Measurements from ENCODE around the gene RABAC1. TPM values are rescaled to one million over a fixed set of nuclear protein-coding genes. Genes with fewer than 3 reads are reported as not detected.

Gene RABAC1
- polyA plus RNA-seq, 1 donor from 2014 or later, result 290 TPM

GRCh38 chr19:41936416-41936850 is 22.7 kb downstream of the RABAC1 start:
- no peak overlapping the region for H3K4me2 ChIP-seq (ENCODE audit: low read length)
- H3F3A ChIP-seq (ENCODE audit: insufficient read depth, low read length, poor library complexity, severe bottlenecking), result no peaks in the 10 kb centered on the region
- H4K20me1 ChIP-seq (ENCODE audit: insufficient read depth), result no peaks in the 10 kb centered on the region
- H3K36me3 ChIP-seq (ENCODE audit: insufficient read depth, low read length), result no peaks in the 10 kb centered on the region
- TF ChIP-seq MXI1 (conservative IDR thresholded peaks at IDR 0.05; ENCODE audit: poor library complexity, severe bottlenecking) (no peak), RAD21 (conservative IDR thresholded peaks at IDR 0.05) (no peak), EP300 (conservative IDR thresholded peaks at IDR 0.05; ENCODE audit: poor library complexity, severe bottlenecking) (no peak), POLR2AphosphoS5 (IDR thresholded peaks at IDR 0.05) (no peak), SMC3 (conservative IDR thresholded peaks at IDR 0.05; ENCODE audit: poor library complexity) (no peak), EZH2 (IDR thresholded peaks at IDR 0.05; ENCODE audit: borderline replicate concordance, insufficient read depth, low read length, poor library complexity, severe bottlenecking) (no peak), REST (IDR thresholded peaks at IDR 0.05; ENCODE audit: borderline replicate concordance) (no peak), TAF1 (IDR thresholded peaks at IDR 0.05; ENCODE audit: low read depth) (no peak)
- TF ChIP-seq, protein P1, sequence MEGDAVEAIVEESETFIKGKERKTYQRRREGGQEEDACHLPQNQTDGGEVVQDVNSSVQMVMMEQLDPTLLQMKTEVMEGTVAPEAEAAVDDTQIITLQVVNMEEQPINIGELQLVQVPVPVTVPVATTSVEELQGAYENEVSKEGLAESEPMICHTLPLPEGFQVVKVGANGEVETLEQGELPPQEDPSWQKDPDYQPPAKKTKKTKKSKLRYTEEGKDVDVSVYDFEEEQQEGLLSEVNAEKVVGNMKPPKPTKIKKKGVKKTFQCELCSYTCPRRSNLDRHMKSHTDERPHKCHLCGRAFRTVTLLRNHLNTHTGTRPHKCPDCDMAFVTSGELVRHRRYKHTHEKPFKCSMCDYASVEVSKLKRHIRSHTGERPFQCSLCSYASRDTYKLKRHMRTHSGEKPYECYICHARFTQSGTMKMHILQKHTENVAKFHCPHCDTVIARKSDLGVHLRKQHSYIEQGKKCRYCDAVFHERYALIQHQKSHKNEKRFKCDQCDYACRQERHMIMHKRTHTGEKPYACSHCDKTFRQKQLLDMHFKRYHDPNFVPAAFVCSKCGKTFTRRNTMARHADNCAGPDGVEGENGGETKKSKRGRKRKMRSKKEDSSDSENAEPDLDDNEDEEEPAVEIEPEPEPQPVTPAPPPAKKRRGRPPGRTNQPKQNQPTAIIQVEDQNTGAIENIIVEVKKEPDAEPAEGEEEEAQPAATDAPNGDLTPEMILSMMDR (IDR thresholded peaks at IDR 0.05; ENCODE audit: poor library complexity, severe bottlenecking), result no peak
- H3K79me2 ChIP-seq (replicated peaks; ENCODE audit: insufficient read depth, low read length), result no peaks in the 10 kb centered on the region
- no peaks in the 10 kb centered on the region for H3K9me3 ChIP-seq (ENCODE audit: low read length)
- H3K27ac ChIP-seq (ENCODE audit: low read length), result no peak overlapping the region
- no peak overlapping the region for H3K4me3 ChIP-seq (ENCODE audit: low read length)
- no peak overlapping the region for H3K9ac ChIP-seq (ENCODE audit: low read length)
- H3K9me2 ChIP-seq (ENCODE audit: insufficient read depth, low read length), result no peaks in the 10 kb centered on the region
- peaks cover 74% of the 10 kb centered on the region for H3K27me3 ChIP-seq (ENCODE audit: insufficient read depth, low read depth, low read length)
- no peak overlapping the region for H2AFZ ChIP-seq (ENCODE audit: low read depth, low read length)

DNA sequence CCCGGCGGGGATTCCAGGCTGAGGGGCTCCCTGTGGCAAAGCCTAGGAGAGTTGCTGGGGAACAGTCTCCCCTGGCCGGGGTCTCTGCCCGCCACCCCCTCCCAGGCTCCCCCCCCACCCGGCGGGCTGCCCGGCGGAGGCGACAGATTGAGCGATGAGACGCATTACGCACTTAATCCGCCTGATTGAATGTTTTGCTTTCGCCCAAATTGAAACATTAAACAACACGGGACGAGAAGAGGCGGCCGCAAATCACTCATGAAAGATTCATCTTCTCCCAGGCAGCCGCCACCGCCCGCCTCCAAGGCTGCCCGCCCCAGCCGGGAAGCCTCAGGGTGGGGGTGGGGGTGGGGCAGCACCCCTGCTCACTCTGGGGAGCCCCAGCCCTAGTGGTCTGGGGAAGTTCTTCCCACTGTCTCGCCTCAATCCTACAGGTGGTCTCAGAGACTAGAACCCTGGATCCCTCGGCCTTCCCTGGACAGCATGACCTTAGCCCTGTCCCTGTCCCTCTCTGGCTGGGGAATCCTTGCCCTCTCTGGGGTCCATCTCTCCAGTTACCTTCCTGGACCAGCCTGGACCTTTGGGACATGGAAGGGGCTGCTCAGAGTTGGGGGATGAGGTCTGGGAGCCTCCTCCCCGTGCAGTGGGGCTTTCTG is 23.2 kb downstream of the RABAC1 start:
- Histone ChIP-seq H3K36me3 (ENCODE audit: insufficient read depth, low read length) (no peaks in the 10 kb centered on the region), H4K20me1 (ENCODE audit: insufficient read depth) (no peaks in the 10 kb centered on the region), H2AFZ (ENCODE audit: low read depth, low read length) (no peak overlapping the region), H3K9me2 (ENCODE audit: insufficient read depth, low read length) (no peaks in the 10 kb centered on the region), H3K27ac (ENCODE audit: low read length) (no peak overlapping the region), H3F3A (ENCODE audit: insufficient read depth, low read length, poor library complexity, severe bottlenecking) (no peaks in the 10 kb centered on the region), H3K9ac (ENCODE audit: low read length) (no peak overlapping the region), H3K79me2 (replicated peaks; ENCODE audit: insufficient read depth, low read length) (no peaks in the 10 kb centered on the region), H3K27me3 (ENCODE audit: insufficient read depth, low read depth, low read length) (peaks cover 74% of the 10 kb centered on the region), H3K9me3 (ENCODE audit: low read length) (no peaks in the 10 kb centered on the region), H3K4me2 (ENCODE audit: low read length) (no peak overlapping the region), H3K4me3 (ENCODE audit: low read length) (no peak overlapping the region)
- TF ChIP-seq REST (IDR thresholded peaks at IDR 0.05; ENCODE audit: borderline replicate concordance) (no peak), EZH2 (IDR thresholded peaks at IDR 0.05; ENCODE audit: borderline replicate concordance, insufficient read depth, low read length, poor library complexity, severe bottlenecking) (no peak), POLR2AphosphoS5 (IDR thresholded peaks at IDR 0.05) (no peak), RAD21 (conservative IDR thresholded peaks at IDR 0.05) (no peak), MXI1 (conservative IDR thresholded peaks at IDR 0.05; ENCODE audit: poor library complexity, severe bottlenecking) (no peak)
